ENCODE data around the gene RNASE2.
A peak's percentile ranks its signal among the peaks of the same experiment; 100 is the strongest.
"Not testable (repeated sequence)": the region's sequence is repeated elsewhere in the genome, so short reads cannot be mapped to it uniquely, and the experiment has no call there.

RNASE2 gene

DNA sequence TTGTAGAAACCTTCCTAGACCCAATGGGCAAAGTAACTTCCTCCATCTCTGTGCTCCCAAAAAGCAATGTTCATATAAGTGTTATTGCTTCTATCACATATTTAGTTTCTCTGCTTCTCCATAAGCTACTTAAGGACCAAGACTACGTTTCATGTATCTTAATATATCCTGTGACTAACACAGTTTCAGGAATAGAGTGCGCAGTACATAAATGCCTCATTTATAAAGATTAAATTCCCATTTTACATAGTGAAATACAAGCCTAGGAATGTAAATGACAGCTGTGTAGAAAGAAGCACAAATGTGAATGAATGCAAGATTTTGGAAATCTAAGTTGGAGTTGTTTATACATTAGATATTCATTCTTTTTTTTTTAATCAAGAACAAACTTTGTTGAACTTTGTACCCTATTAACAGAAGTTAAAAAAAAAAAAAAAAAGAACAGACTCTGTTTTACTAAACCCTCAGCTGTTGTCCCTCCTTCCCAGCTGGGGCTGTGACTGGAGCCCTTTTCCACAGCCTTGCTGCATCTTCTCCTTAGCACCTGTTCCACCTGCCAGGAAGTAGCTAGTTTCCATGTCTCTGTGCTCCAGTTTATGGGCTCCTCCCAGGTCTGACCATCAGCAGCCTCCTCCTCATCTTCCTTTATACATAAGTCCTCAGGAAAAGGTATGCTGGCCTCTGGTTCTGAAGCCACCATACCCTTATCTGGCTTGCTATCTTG is 27.5 kb downstream of the RNASE2 start:
- no peak for DNase-seq (ENCODE audit: low read depth in 2 of 2)

DNA sequence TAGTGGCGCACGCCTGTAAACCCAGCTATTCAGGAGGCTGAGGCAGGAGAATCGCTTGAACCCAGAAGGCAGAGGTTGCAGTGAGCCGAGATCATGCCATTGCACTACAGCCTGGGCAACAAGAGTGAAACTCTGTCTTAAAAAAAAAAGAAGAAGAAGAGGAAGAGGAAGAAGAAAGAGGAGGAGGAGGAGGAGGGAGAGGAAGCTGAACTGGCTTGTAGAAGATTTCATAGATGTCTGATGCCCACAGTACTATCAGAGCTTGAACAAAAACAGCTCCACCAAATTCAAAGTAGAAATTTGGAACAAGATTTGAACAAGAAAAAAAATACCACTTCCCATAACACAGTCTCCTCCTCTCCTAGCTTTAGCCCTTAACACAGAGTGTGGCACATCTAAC is 30.4 kb downstream of the RNASE2 start:
- not testable (repeated sequence) for DNase-seq (ENCODE audit: low read depth in 2 of 2)

DNA sequence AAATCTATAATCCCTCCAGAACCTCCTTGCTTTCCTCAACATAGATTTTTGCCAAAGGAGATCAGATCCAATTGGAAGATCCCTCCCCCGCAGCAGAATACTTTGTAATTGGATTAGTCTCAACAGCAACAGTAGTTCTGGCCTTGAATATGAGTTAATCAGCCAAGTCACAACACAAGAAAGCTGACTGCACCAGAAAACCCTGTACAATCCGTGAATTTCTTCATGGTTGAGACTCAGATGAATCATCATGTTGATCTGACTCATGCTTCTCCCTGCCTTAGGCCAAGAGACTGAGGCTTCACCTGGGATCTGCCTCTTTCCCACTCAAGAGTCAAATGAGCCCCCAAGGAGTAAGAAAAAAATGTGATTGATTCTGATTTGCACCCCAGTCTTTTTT is 31.5 kb downstream of the RNASE2 start:
- DNase-seq (ENCODE audit: low read depth in 2 of 2): no peak

DNA sequence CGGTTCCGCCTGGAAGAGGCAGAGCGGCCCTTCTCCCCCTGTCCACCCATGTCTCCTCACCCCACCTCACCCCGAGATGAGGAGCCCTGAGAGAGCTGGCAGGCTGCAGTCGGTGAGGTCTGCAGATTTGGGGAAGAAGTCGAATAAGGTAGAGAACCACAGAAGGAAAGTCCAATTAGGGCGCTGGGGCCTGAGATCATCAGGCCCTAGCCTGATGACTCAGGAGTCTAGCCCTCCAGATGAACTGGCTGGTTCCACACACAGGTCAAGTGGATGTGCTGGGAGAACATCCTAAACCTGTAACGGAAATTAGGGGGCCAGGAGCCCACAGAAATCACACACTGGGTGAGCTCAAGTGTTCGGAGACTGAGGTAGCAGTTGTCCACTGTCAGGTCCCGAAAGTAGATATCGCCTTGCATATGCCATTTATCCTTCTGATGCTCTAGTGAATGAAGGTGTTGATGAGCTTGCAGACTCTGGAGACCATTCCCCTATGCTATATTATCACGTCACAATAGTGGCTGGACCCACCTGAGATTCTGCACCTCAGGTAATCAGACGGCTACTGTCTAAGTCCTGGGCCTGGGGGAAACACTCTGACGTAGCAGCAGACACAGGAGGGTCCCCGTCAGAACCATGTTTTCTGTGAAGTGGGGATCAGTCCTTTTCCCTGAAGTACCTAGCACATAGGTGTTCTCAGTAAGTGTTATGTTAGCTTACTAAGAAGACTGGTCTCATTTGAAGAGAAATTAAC is 33.6 kb downstream of the RNASE2 start:
- no peak for DNase-seq (ENCODE audit: low read depth in 2 of 2)

DNA sequence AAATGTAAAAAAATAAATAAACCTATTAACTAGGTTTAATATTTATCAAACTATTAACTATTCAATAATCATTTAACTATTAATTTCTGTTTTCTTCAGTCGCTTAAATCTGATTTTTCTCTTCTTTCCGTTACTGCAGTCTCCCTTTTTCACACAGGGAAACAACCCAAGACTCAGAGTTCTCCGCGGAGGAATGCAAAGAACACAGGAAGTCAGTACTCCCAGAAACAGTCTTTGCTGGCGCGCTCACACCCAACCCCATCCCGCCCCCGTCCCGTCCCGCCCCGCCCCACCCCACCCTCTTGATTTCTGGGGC is 34.1 kb downstream of the RNASE2 start:
- DNase-seq (ENCODE audit: low read depth in 2 of 2): no peak

DNA sequence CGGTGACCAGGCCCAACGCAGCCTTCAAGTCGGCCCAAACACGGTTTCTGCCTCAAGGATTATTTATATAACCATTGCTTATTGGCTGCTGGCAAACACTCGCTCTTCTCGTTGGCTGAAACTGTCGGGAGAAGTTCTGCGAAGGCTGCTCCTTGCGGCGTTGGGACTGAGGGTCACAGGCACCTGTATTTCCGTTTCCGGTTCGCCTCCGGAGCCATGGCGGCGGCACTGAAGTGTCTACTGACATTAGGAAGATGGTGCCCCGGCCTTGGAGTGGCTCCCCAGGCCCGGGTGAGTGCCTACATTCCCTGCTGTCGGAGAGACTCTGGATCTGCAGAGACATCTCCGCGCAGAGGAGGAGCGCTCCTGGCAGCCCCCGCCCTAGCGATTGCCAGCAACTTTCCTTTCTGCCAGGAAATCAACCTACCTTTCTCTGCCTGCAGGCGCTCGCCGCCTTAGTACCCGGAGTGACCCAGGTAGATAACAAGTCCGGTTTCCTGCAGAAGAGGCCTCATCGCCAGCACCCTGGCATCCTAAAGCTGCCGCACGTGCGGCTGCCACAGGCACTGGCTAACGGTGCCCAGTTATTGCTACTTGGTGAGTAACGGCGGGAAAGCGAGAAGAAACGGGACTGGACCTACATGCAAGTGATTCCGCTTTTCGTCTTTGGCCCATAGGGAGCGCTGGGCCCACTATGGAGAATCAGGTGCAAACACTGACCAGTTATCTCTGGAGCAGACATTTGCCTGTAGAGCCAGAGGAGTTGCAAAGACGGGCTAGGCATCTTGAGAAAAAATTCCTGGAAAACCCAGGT is 34.7 kb downstream of the RNASE2 start, which contains the start of gene METTL17:
TSS of gene METTL17 (plus strand) at position 194 of the 814 bp plus-strand sequence. CDS start at position 217, 23 bp downstream.
- peak; percentile 71 to 77 for DNase-seq (ENCODE audit: low read depth in 2 of 2)

DNA sequence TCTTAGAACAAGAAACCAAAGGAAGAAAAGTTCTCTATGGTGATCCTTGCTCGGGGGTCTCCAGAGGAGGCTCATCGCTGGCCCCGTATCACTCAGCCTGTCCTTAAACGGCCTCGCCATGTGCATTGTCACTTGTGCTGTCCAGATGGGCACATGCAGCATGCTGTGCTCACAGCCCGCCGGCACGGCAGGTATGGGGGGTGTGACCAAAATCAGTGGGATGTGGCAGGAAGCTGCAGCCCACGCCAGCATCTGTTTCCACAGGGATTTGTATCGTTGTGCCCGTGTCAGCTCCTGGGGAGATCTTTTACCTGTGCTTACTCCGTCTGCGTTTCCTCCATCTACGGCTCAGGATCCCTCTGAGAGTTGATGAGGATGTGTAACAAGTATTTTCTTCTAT is 41.2 kb downstream of the RNASE2 start:
- no peak for DNase-seq (ENCODE audit: low read depth in 2 of 2)

DNA sequence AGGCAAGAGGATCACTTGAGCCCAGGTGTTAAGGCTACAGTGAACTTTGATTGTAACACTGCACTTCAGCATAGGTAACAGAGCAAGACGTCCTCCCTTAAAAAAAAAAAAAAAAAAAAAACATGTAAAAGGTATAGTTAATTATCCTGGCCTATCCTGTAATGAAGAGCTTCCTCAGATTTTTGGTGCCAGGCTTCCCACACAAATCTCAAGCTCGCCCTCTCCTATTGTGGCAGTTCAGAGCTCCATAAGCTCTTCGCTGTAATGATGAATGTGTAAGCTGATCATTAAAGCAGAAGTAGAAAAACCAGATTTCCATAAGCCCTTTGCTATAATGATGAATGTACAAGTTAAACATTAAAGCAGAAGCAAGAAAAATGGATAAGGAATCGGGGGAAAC is 41.8 kb downstream of the RNASE2 start:
- DNase-seq (ENCODE audit: low read depth in 2 of 2): no peak

DNA sequence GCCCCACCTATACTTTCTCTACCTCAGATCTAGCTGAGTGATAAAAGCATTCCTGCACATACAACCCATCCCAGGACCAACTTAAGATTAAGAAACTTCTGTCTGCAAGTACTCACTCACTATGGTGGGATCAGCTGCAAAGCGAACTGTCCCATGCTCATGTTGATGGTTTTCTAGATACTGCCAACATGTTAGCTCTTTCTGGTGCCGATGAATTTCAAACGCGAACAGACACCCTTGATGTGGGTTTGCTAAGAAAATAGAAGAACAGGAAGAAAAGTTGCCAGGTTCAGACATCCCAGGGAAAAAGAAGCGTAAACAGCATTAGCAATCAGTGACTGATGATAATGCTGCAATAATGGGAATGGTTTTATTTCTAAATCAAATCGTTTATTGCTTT is 42.3 kb downstream of the RNASE2 start:
- DNase-seq (ENCODE audit: low read depth in 2 of 2): no peak

DNA sequence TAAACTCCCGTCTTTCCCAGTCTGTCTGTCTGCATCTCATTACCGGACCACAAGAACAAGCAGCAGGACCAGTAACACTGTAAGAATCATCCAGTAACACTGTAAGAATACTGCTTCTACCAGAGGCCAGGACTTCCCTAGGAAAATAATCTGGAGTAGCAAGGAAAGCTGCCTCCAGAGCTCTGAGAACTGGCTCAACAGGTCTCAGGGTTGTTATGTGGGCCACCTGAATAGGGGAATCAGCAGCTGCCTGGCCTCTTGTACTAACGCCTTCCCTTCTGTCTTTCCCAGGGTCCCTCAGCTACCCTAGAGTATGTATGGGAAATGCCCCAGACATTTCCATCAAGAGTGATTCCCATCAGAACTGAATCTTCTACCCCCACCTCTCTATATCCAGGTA is 42.9 kb downstream of the RNASE2 start:
- no peak for DNase-seq (ENCODE audit: low read depth in 2 of 2)

DNA sequence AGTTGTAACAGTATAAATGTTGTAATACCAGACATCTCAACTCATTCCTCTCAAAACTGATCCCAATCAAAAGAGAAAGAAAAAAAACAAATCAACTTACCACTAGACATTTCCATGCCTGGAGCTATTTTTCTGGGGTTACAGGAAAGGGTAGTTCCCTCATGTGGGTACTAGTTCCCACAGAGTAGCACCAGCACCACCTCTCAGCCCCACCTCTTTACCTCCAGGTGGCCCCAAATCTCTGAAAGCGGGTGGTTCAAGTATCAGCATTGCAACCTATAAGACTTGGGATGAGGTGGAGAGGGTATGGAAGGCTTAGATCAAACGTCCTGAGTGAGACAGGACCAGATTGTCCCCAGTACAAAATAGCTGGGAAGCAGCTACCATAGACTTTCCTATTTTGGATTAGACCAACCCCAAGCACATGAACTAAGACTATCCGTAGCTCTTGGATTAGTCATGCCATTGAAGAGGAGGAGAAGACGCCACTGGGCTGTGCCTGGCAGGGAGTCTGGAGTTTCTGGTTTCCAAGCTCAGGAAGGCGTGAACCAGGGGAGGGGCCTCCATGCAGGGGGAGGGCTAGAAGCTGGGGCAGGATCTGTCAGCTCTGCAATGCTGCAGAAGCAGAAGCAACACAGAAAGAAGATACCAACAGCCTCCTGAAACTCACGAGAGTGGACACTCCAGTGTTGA is 43.5 kb downstream of the RNASE2 start, which contains the start of gene SLC39A2:
TSS of gene SLC39A2 (plus strand) at position 620 of the 693 bp plus-strand sequence. CDS start 154 bp downstream, outside the sequence.
- DNase-seq (ENCODE audit: low read depth in 2 of 2): no peak

DNA sequence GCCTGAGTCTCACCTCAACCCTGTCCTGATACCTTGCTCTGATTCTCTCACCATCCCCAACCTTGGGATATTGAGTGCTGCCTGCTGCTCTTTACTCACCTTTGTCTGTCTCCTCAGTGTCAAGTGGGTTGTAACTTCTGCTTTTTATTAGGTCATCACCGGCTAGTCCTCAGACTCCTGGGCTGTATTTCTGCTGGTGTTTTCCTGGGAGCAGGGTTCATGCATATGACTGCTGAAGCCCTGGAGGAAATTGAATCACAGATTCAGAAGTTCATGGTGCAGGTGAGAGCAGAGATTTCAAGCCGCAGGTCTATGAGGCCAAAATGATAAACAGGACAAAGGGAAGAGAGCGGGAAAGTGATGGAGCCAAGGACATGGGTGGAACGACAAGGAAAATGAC is 44.3 kb downstream of the RNASE2 start:
- DNase-seq (ENCODE audit: low read depth in 2 of 2): no peak

DNA sequence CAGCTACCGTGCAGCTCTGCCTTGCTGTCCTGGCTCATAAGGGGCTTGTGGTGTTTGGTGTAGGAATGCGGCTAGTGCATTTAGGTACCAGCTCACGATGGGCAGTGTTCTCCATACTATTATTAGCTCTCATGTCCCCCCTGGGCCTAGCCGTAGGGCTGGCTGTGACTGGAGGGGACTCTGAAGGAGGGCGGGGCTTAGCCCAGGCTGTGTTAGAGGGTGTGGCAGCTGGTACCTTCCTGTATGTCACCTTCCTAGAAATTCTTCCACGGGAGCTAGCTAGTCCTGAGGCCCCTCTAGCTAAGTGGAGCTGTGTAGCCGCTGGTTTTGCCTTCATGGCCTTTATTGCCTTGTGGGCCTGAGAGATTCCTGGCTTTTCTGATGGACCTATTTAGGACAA is 45.9 kb downstream of the RNASE2 start:
- no peak for DNase-seq (ENCODE audit: low read depth in 2 of 2)

DNA sequence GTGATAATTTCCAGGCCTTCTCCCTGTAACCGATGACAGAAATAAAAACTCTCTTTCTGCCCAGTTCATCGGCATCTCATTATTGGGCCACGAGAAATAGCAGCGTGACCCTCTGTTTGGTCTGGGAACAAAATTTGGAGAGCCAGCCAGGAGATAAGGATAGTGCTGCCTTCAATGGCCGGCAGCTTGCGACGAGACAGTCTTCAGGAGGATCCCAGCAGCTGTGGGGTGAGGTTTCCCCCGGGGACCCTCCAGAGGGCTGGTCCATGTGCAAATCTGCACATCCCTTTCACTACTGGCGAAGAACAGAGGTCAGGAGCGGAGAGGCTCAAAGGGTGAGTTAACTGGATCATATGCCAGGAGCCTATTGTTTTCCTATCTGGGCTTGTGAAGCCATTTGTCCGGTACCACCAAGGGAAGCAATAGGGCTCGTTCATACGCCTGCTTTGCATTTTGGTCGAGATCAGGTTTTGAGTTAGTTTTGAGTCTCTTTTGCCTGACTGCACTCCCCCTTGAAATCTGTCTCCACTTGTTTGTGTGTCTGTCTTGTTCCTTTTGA is 48.6 kb downstream of the RNASE2 start:
- no peak for DNase-seq (ENCODE audit: low read depth in 2 of 2)

Measured in stimulated activated CD8-positive, alpha-beta memory T cell treated with anti-CD3 and anti-CD28 coated beads, Interleukin-7, amount 100 ng/mL, for 4 hours (primary cell).